Measurements from ENCODE around the gene MSGN1.

MSGN1 gene

DNA sequence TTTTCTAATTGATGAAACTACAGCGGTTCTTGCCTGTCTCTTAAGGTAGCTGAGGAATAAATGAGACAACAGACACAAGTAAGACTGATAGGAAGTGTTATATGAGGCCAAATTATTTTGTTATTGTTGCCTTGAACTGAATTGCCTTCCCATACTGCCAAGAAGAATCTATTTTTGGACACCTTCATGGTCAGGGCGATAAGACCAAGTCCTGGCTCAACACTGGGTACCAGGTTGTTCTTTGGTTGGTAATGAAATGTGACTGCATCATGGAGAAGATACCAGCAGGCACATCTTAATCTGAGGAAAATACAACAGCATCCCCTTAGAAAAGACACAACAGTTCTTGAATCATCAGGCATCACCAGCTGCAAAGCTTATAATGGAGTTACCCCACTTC, 23.7 kb downstream of the MSGN1 start:
- DNase-seq (ENCODE audit: low read depth), result no peak
- H3K4me3 ChIP-seq (ENCODE audit: low read depth, low read length), result no peak overlapping the region

DNA sequence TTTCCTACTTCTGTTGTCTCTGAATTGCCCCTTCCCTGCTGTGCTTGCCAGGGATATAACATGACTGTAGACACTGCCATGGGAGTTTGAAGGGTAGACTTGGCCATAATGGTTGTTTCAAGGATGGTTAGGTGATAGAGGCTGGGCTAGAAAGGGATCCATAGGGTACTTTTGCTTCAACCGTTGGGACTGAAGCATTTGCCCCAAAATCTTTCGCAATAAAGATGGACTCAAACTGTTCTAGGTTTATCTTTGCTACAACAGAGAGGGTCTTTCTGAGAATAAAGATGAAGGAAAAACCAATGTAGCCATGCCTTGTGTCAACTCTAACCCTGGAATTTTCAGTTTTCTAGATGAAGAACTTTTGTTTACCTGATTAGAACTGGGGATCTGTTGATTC, 27.2 kb downstream of the MSGN1 start:
- no peak overlapping the region for H3K4me3 ChIP-seq (ENCODE audit: low read depth, low read length)
- no peak for DNase-seq (ENCODE audit: low read depth)

DNA sequence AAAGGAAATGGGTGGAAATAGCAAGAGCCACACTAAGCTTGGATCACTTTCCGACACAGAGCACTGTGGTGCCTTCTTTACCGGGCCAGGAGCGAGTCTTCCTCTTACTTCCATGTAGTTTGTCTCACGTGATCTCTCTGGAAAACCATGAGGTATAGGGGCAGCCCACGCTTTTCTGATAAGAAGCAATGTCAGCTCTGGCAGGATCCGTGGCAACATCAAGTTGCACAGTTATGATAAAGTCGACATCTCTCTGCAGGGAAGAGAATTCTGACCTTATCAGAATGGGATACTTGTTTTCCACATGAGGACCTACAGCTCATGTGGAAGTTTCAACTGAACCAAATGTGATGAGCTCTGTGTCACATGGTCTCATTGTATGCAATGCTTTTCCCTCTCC, 29.5 kb downstream of the MSGN1 start:
- no peak for DNase-seq (ENCODE audit: low read depth)
- no peak overlapping the region for H3K4me3 ChIP-seq (ENCODE audit: low read depth, low read length)

DNA sequence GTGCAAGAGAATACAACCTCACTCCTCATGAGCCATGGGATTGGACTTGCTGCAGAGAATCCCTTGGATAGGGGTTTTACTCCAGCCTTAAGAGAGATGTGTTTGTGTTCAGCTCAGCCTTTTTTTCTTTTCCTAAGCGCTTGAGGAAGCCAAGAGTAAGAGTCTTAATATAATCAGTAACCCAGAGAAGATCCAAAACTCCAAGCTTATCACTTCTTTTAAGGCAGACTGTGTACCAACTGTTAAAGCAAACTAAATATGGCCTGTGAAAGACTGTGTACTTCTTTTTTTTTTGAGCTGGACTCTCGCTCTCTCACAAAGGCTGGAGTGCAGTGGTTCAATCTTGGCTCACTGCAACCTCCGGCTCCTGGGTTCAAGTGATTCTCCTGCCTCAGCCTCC, 30.4 kb downstream of the MSGN1 start:
- no peak for DNase-seq (ENCODE audit: low read depth)

DNA sequence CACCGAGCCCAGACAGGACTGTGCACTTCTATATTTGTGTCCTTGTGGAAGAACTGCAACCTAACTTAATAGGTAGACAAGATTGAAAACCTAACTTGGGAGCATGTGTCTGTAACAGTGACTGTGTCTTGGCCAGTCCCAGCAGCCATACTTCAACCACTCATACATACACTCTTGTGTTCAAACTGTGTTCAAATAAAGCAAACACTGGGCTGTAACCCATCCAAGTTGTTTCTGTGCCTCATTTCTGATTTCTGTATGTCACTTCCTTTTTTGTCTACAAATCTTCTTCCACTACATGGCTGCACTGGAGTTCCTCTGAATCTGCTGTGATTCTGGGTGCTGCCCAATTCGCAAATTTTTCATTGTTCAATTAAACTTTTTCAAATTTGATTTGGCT, 31.0 kb downstream of the MSGN1 start:
- DNase-seq (ENCODE audit: low read depth), result no peak
- no peak overlapping the region for H3K4me3 ChIP-seq (ENCODE audit: low read depth, low read length)

More for the DNA sequence above, 30.4 kb downstream of the MSGN1 start:
- no peak overlapping the region for H3K4me3 ChIP-seq (ENCODE audit: low read depth, low read length)

DNA sequence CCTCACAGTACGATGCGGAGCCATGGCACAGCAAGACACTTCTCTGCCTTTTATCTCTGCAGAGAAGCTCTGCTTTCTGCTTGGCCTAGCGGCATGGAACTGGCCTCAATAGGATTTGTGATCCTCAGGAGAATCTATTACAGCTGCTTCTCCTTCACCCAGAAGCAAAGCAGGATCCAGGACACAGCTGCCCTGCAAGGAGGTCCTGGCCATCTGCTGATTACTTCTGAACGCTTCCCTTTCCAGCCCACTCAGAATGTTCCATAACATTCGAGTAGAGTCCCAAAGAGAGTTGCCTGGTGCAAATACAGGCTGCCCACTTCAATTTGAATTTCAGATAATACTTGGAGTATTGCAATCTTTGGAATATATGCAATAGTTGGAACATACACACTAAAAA, 33.0 kb downstream of the MSGN1 start:
- no peak for DNase-seq (ENCODE audit: low read depth)
- no peak overlapping the region for H3K4me3 ChIP-seq (ENCODE audit: low read depth, low read length)

DNA sequence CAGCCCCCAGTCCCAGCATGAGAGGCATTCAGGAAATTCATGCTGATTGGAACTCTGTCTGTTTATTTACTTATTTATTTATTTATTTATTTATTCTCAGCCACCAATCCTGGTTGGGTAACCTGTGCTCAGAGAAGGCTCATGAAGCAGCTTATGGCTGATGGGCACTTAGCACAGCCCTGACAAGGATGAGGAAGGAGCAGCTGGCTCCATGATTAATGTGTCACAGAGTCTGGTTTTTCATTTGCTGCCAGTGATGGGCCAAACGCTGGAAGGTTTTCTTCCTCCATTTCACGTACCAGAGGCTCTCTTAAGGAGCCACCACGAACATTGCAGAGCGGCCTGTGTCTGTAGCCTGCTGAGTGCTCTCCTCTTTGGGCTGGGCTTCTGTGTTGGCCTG, 33.9 kb downstream of the MSGN1 start:
- H3K4me3 ChIP-seq (ENCODE audit: low read depth, low read length), result no peak overlapping the region
- DNase-seq (ENCODE audit: low read depth), result no peak

DNA sequence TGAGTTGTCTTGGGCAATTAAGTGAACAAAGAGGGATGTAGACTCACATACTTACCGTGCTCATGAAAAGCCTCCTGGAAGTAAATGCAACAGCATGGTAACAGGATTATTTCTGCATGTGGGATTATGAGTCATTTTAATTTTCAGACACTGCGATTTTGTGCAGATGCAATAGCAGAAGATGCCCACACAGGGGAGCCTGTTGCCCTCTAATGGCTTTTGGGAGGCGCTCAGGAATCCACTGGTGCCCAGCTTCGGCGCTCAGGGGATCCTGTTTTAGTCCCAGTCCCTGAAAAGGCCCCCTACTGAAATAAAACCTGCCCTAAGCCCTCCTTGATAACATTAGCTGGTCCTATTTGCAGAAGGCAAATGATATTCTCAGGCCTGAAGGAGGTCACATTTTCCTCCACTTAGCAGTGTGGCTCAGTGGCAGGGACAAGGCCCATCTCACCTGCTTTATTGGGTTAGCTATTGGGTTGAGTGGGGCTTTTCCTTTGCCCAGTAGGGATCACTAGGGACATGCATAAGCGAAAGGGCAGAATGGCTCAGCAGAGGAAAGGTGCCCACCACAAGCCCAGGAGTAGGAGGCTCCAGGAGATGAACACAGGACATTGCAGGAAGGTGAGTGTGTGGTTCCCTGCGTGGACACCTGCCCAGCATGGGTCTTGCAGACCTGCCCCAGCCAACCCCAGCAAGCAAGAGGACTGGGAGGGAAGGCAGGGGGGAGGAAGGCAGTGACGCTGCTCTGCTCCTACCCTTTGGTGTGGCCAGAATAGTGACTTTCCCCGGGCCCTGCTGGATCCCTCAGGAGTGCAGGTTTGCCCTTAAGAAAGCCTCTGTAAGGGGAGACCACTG, 35.7 kb downstream of the MSGN1 start:
- H3K4me3 ChIP-seq (ENCODE audit: low read depth, low read length), result no peak overlapping the region
- DNase-seq (ENCODE audit: low read depth), result peak; percentile 25

DNA sequence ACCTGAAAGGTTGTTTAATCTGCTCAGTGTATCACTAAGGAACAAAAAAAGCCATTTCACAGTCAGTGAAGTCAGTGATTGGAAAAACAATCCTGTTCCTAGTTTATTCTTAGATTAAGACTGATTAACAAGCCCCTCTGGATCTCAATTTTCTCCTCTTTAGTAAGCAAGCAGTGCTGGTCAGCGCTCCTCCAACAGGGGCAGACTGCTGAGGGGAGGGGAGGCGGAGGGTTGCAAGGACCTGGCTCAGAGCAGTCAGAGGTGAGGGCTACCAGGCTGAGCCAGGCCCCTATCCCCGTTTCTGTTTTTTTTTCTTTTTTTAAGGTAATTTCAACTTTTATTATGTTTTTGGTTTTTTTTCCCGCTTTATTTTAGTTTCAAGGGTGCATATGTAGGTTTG, 37.5 kb downstream of the MSGN1 start:
- no peak overlapping the region for H3K4me3 ChIP-seq (ENCODE audit: low read depth, low read length)
- no peak for DNase-seq (ENCODE audit: low read depth)

DNA sequence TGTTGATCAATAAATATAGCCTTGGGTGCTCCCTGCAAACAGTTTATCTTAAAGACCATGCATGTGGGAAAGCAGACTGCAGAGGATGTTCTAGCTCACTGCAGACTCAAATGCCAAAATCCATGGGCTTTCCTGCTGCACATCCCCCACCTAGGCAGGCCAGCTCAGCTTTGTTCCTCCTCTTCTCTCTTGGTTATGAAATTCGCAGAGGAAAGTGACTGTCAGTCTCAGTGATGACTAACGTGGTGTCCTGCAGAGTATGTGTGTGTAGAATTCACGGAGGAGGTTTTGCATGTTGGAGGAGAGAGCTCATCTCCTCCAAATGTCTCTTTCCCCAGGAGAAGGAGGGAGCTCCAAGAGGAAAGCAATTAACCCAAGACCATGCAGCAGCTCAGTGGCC, 40.8 kb downstream of the MSGN1 start:
- no peak for DNase-seq (ENCODE audit: low read depth)
- H3K4me3 ChIP-seq (ENCODE audit: low read depth, low read length), result no peak overlapping the region

DNA sequence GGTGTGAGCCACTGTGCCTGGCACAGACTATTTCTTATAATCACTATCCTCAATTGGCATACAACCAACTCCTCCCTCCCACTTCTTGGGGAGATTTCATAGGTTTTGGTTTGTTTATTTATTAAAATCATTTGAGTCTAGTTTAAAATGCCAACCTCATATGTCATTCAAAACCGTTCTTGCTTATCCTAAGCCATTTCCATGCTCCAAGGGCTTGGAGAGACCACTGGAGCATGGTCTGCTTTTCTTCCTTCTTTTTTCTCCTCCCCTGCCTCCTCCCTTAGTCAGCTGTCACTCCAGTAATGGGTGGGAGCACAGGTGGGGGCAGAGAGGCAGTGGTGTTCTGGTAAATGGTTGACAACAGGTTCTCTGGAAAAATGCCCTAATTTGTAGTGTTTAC, 41.8 kb downstream of the MSGN1 start:
- no peak for DNase-seq (ENCODE audit: low read depth)
- no peak overlapping the region for H3K4me3 ChIP-seq (ENCODE audit: low read depth, low read length)

DNA sequence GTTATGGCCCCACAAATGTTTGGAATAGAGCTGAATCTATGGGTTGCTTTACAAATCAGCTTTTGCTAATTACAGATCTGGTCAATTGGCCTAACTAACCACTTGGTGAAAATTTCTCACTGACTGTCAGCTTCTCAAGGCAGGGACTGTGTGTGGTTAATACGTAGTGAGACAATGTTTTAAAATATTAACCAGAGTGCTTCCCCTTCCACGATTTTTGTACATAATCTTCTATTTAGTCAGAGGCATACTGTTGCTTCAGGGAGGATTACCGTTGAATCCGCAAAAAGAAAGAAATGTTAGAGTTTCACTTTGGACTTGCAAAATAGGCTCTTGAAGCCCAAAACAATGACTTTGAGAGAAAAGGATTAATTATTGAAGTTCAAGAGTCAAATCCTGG, 47.3 kb downstream of the MSGN1 start:
- no peak for DNase-seq (ENCODE audit: low read depth)

DNA sequence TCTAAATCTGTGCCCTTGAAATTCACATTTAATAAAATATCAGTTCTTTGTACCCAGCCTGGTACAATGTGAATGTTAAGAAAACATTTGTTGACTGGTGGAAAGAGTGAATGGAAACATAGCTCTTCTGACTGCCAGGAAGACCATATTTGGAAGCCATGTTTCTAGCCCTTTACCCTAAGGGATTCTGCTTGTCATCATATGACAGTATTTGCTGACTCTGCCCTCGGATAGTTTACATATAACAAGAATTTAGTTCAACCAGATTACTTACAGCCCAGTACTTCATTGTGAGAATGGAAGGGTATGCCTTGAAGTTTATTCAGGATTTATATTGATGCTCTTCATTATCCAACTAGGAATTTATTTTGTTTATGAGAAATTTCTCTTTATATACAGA, 48.4 kb downstream of the MSGN1 start:
- no peak for DNase-seq (ENCODE audit: low read depth)
- no peak overlapping the region for H3K4me3 ChIP-seq (ENCODE audit: low read depth, low read length)

More for the DNA sequence above, 47.3 kb downstream of the MSGN1 start:
- H3K4me3 ChIP-seq (ENCODE audit: low read depth, low read length), result no peak overlapping the region

DNA sequence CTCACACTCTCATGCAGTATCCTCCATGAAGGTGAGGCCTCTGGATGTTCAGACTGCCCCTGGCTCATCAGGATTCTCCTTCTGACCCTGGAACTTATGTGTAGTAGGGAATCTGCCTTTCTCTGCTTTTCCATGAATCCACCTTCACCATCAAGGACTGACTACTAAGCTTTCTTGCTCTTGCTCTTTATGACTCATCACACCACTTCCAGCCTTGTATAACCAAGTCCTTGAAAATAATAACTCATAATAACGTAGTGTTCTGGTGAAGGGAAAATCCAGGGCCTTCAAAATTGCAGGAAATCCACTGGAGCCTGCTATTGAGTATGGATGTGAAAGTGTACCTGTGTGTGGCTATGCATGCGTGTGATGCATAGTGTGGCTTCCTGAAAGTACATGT, 50.9 kb downstream of the MSGN1 start:
- H3K4me3 ChIP-seq (ENCODE audit: low read depth, low read length), result no peak overlapping the region
- no peak for DNase-seq (ENCODE audit: low read depth)
